HG02973 (cell line): ENCODE measurements around the gene RUFY4.
"Not testable (repeated sequence)": the region's sequence is repeated elsewhere in the genome, so short reads cannot be mapped to it uniquely, and the experiment has no call there.

Experiments
- ATAC-seq: cut with Tn5 transposase; IDR thresholded peaks from one replicate; pipeline ENCODE4 v1.9.1; 2021; ENCODE audit warnings: moderate library complexity; ENCODE audit not compliant: unreplicated experiment

RUFY4 gene

GRCh38 chr2:218081063-218081462 is 12.0 kb downstream of the RUFY4 start:
- ATAC-seq: peak; percentile 79

DNA sequence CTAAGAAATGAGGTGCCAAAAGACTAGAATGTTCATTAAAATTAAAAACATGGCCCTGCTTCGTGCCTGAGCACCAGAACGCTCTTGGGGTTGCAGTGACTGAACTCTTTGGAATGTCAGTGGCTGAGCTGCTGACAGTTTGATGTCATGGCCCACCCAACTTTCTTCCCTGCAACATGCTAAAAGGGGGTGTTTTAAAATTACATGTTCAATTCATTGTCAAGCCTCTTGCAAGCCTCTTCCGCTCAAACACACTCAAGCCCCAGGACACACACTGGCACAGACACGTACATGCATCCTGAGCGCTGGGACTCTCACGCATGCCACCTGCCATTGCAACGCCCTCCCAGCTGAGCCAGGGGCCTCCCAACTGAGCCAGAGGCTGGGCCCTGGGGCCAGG is 12.6 kb downstream of the RUFY4 start:
- ATAC-seq: no peak

GRCh38 chr2:218082586-218083351 is 13.7 kb downstream of the RUFY4 start:
- ATAC-seq: no peak

DNA sequence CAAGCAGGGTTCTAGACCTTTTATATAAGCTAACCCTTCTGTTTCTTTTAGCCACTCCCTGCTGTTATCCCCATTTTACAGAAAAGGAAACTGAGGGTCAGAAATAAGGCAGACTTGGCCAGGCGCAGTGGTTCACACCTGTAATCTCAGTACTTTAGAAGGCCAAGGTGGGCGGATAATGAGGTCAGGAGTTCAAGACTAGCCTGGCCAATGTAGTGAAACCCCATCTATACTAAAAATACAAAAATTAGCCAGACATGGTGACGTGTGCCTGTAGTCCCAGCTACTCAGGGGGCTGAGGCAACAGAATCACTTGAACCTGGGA is 14.3 kb downstream of the RUFY4 start:
- ATAC-seq: no peak

- ATAC-seq: no peak
Measured at GRCh38 chr2:218086478-218086877, 17.4 kb downstream of the RUFY4 start.

DNA sequence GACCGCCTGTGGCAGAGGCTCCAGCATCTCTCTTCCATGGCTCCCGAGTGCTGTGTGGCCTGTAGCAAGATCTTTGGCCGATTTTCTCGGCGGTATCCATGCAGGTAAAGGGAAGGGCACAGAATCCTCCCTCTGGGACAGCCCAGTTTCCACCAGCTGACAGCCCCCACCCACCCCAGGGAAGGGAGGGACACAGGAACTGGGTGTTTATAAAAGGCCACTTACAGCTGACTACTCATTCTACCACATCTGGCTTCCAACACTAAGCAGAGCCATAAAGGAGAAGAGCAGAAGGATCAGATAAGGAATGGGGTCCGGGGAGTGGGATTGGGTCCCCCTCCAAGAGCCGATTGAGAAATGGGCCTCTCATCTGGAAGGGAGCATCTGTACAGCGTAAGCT is 20.2 kb downstream of the RUFY4 start:
- no peak for ATAC-seq

DNA sequence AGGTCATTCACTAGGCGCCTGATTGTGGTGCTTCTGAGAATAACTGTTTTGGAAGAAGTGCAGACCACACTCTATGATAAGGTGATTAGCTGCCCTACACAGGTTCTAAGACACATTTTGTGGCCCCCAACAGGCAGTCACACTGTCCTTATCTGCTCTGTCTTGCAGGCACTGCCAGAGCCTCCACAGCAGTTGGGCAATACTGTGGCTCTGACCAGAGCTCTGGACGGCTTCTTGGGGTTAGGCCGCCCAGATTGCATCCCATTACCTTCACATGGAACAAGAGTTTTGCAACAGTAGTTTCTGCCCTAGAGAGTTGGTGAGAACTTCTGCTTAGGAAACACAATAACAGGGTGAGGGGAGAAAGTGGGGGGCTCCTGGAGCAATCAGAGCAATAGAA is 22.7 kb downstream of the RUFY4 start:
- ATAC-seq: no peak

DNA sequence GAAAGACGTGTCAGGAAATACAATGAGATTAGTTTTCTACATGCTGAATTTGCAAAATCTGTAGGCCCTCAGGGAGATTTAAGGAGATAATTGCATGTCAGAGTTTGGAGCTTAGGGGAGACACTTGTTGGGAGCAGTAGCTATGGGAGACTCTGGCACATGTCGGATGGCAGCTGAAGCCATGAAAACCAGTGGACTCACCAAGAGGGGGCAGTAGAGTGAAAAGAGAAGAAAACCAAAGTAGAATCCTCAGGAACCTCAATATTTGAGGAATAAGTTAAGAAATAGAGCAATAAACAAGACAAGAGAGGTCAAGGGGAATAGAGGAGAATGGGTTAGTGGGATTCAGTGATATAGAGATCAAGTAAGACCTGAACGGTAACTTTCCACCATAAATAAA is 24.8 kb downstream of the RUFY4 start:
- ATAC-seq: no peak

DNA sequence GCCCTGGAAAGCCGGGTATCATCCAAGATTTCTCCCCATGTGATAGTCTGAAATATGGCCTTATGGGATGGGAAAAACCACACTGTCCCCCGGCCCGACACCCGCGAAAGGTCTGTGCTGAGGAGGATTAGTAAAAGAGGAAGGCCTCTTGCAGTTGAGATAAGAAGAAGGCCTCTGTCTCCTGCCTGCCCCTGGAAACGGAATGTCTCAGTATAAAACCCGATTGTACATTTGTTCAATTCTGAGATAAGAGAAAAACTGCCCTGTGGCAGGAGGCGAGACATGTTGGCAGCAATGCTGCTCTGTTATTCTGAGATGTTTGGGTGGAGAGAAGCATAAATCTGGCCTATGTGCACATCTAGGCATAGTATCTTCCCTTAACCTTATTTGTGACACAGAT is 26.8 kb downstream of the RUFY4 start:
- no peak for ATAC-seq

GRCh38 chr2:218097975-218098374 is 28.9 kb downstream of the RUFY4 start:
- no peak for ATAC-seq

GRCh38 chr2:218108834-218109233 is 39.8 kb downstream of the RUFY4 start:
- not testable (repeated sequence) for ATAC-seq

GRCh38 chr2:218121789-218122188 is 52.7 kb downstream of the RUFY4 start:
- not testable (repeated sequence) for ATAC-seq

DNA sequence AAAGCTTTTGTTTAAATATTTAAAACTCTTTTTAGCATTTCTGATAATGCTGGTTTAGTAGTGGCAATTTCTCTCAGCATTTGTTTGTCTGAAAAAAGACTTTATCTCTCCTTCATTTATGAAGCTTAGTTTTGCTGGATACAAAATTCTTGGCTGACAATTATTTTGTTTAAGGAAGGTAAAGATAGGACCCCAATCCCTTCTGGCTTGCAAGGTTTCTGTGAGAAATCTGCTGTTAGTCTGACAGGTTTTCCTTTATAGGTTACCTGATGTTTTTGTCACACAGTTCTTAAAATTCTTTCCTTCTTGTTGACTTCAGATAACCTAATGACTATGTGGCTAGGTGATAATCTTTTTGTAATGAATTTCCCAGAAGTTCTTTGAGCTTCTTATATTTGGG is 53.2 kb downstream of the RUFY4 start:
- ATAC-seq: not testable (repeated sequence)

- no peak for ATAC-seq
Measured at GRCh38 chr2:218123986-218124385, 54.9 kb downstream of the RUFY4 start.

DNA sequence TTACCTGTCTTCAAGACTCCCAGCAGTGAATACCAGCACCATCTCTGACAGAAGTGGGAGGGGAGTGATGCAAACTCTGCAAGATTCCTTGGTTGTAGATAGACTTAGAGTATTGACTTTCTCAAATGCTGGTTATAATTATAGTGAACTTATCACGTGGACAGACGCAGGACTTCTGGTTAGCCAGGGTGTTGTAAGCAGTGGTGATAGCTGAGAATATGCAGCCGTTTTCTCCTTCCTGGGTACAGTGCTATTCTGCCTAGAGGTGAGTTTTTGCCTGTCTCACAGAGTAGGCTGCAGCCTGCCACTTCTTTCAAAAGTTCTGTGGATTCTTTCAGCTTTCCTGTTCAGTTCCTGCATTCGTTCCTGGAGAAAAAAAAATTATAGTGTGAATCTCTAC is 56.0 kb downstream of the RUFY4 start:
- ATAC-seq: no peak

- ATAC-seq: no peak
Measured at GRCh38 chr2:218125626-218126080, 56.6 kb downstream of the RUFY4 start, which contains the start of gene CXCR2. Gene CXCR2 (plus strand): TSS chr2:218126028. CDS start chr2:218134802, 8,774 bp downstream.

DNA sequence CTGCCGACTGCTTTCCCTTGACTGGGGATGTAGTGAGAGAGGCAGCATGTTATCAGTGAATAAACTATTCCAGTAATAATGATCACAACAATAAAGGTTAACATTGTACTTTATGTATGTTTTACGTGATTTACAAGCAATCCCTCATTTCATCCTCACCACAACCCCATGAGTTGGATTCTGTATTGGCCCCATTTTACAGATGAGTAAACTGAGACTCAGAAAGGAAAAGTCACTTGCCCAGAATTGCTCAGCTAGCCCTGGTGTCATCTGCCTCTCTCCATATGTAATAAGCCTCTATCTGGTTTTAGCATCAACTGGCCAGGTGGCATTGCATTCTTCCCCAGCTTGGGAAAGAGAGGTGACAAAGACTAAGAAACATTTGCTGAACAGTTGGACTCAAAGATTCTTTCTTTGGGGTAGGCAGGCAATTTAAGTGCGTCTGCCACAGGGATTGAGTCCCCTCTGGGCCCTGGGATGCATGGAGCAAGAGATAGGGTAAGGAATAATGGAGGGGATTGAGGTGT is 58.9 kb downstream of the RUFY4 start:
- ATAC-seq: no peak

- no peak for ATAC-seq
Measured at GRCh38 chr2:218128781-218129457, 59.9 kb downstream of the RUFY4 start.

GRCh38 chr2:218129458-218130135 is 60.5 kb downstream of the RUFY4 start:
- ATAC-seq: no peak

DNA sequence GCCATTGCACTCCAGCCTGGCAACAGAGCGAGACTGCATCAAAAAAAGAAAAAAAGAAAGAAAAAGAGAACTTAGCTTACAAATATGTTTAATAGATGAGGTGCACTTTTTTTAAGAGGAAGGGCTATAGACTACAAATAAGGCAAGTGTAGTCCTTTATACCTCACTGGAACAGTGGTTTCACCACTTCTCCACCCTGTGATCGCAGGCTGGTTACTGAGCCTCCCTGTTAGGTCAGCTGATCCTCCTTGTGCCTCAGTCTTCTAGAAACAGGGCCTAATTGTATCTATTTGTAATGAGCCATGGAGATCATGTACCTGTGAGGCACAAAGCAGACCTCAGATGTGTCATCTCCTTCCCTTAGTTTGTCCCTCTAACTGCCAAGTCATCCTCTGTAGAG is 61.3 kb downstream of the RUFY4 start:
- ATAC-seq: no peak

DNA sequence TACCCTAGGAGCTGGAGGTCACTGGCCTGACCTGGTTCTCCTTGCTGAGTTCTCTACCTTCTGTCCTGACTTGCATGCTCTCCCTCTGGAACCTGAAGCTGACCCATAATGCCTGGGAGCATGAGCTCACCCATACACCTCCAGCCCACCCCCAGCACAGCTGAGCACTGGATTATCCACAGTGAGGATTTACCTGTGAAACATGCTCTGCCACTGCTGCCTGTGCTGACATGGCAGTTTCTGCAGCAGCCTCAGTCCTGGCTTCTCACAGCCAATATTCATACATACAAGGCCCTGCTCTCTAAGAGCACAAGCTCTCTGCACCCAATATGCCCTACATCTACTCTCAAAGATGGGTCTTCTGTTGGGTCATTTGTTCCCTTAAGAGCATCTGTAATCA is 61.8 kb downstream of the RUFY4 start:
- ATAC-seq: no peak

GRCh38 chr2:218137514-218137913 is 68.5 kb downstream of the RUFY4 start:
- no peak for ATAC-seq
